Activated gamma-delta T cell treated with anti-CD3 and anti-CD28 coated beads, Interleukin-2, amount 50 U/mL, for 16 hours (primary cell): ENCODE results near the gene PGLYRP4.

Source experiments
- DNase-seq: peaks from one replicate; pipeline ENCODE4 v3.0.0-alpha.2; 2020; ENCODE audit warnings: low read depth

The PGLYRP4 gene

GRCh38 chr1:153288634-153289275 is 59.9 kb downstream of the PGLYRP4 start:
- no peak for DNase-seq
